ENCODE results near the gene PIK3AP1.
"Not testable (repeated sequence)": the region's sequence is repeated elsewhere in the genome, so short reads cannot be mapped to it uniquely, and the experiment has no call there.

The PIK3AP1 gene

DNA sequence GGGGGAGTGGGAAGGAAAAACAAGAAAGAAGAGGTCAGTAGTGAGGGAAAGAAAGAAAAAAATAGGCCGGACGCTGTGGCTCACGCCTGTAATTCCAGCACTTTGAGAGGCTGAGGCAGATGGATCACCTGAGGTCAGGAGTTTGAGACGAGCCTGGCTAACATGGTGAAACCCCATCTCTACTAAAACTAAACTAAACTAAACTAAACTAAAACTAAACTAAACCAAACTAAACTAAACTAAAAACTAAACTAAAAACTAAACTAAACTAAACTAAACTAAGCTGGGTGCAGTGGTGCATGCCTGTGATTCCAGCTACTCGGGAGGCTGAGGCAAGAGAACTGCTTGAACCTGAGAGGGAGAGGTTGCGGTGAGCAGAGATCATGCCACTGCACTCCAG lies 22.0 kb downstream of the PIK3AP1 start:
- not testable (repeated sequence) for DNase-seq (ENCODE audit: low read depth in 1 of 2, low spot score in 1 of 2); H3K27me3 ChIP-seq (ENCODE audit: insufficient read depth, poor library complexity, severe bottlenecking); H3K27ac ChIP-seq (replicated peaks); H3K4me3 ChIP-seq (replicated peaks; ENCODE audit: insufficient read depth, low read length)

GRCh38 chr10:96697438-96697837 lies 22.9 kb downstream of the PIK3AP1 start:
- no peak for TF ChIP-seq POLR2AphosphoS5 (IDR thresholded peaks at IDR 0.05; ENCODE audit: low read depth)
- TF ChIP-seq, protein P1, sequence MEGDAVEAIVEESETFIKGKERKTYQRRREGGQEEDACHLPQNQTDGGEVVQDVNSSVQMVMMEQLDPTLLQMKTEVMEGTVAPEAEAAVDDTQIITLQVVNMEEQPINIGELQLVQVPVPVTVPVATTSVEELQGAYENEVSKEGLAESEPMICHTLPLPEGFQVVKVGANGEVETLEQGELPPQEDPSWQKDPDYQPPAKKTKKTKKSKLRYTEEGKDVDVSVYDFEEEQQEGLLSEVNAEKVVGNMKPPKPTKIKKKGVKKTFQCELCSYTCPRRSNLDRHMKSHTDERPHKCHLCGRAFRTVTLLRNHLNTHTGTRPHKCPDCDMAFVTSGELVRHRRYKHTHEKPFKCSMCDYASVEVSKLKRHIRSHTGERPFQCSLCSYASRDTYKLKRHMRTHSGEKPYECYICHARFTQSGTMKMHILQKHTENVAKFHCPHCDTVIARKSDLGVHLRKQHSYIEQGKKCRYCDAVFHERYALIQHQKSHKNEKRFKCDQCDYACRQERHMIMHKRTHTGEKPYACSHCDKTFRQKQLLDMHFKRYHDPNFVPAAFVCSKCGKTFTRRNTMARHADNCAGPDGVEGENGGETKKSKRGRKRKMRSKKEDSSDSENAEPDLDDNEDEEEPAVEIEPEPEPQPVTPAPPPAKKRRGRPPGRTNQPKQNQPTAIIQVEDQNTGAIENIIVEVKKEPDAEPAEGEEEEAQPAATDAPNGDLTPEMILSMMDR (IDR thresholded peaks at IDR 0.05; ENCODE audit: insufficient read depth, low read length), result no peak
- TF ChIP-seq REST (IDR thresholded peaks at IDR 0.05; ENCODE audit: insufficient replicate concordance, low read depth), result no peak
- TF ChIP-seq SPI1 (IDR thresholded peaks at IDR 0.05; ENCODE audit: borderline replicate concordance, low read depth), result no peak
- no peak for TF ChIP-seq GABPA (IDR thresholded peaks at IDR 0.05; ENCODE audit: low read depth)
- Histone ChIP-seq H3K4me3 (replicated peaks; ENCODE audit: insufficient read depth, low read length) (no peak overlapping the region), H3K27ac (replicated peaks) (no peak overlapping the region), H3K27me3 (ENCODE audit: insufficient read depth, poor library complexity, severe bottlenecking) (no peaks in the 10 kb centered on the region)
- no peak for DNase-seq (ENCODE audit: low read depth in 1 of 2, low spot score in 1 of 2)

DNA sequence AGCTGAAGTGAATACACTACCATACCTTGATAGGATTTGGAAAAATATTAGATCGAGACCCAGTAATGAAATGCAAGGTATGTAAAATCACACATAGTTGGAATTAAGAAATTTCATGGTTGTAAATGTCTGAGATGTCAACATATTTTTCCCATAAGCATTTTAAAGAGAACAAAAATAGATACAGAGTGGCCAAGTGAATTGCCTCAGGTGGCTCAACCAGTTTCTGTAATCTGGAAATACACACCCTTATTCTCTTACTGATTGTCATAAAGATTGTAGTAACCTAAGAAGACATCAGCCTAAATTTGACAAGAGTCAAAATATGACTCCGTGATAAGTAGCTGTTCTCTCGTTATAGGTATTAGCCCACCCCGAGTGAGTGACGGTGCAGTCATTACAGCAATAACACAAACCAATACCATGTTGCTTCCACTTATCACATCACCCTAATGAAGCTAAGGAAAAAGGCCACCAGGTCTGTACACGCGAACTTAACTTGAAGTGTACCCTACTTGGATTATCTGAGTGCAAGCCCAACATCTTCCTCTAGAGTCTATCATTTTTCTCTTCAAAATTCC lies 23.4 kb downstream of the PIK3AP1 start:
- Histone ChIP-seq H3K27ac (replicated peaks) (no peak overlapping the region), H3K4me3 (replicated peaks; ENCODE audit: insufficient read depth, low read length) (no peak overlapping the region), H3K27me3 (ENCODE audit: insufficient read depth, poor library complexity, severe bottlenecking) (no peaks in the 10 kb centered on the region)
- no peak for DNase-seq (ENCODE audit: low read depth in 1 of 2, low spot score in 1 of 2)
- no peak for TF ChIP-seq POLR2AphosphoS5 (IDR thresholded peaks at IDR 0.05; ENCODE audit: low read depth)
- no peak for TF ChIP-seq REST (IDR thresholded peaks at IDR 0.05; ENCODE audit: insufficient replicate concordance, low read depth)
- TF ChIP-seq GABPA (IDR thresholded peaks at IDR 0.05; ENCODE audit: low read depth), result no peak
- no peak for TF ChIP-seq SPI1 (IDR thresholded peaks at IDR 0.05; ENCODE audit: borderline replicate concordance, low read depth)
- TF ChIP-seq, protein P1 (IDR thresholded peaks at IDR 0.05; ENCODE audit: insufficient read depth, low read length), result no peak

DNA sequence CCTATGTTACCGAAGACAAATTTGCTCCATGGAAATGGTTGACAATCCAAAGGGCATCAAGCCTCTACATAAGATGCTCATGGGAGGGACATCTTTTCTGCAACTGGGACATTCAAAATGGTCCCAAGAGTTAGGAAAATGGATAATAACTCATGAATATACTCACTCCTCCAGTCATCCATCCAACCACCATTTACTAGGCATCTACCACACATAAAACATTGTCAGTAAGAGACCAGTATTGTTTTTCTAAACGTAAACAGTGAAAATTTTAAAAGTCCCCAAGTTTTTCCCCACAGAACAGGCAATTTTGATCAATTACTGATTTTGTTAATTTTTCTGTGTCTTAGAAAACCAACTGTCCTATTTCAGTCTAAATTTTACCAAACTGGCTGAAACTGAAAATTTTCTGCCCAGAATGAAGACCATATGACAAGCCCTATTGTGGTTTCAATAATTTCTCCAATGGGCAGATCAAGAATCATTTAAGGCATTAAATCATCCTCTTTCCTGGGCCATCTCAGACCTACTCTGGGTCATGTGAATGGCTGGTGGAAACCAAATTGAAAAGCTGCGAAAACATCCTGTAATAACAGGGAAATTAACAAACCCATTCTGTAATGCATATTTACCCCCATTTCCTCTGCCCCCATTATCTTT lies 24.2 kb downstream of the PIK3AP1 start:
- Histone ChIP-seq H3K27ac (replicated peaks) (no peak overlapping the region), H3K27me3 (ENCODE audit: insufficient read depth, poor library complexity, severe bottlenecking) (no peaks in the 10 kb centered on the region), H3K4me3 (replicated peaks; ENCODE audit: insufficient read depth, low read length) (no peak overlapping the region)
- no peak for DNase-seq (ENCODE audit: low read depth in 1 of 2, low spot score in 1 of 2)
- TF ChIP-seq, protein P1 (IDR thresholded peaks at IDR 0.05; ENCODE audit: insufficient read depth, low read length), result no peak
- TF ChIP-seq SPI1 (IDR thresholded peaks at IDR 0.05; ENCODE audit: borderline replicate concordance, low read depth) (no peak), POLR2AphosphoS5 (IDR thresholded peaks at IDR 0.05; ENCODE audit: low read depth) (no peak), GABPA (IDR thresholded peaks at IDR 0.05; ENCODE audit: low read depth) (no peak), REST (IDR thresholded peaks at IDR 0.05; ENCODE audit: insufficient replicate concordance, low read depth) (no peak)
